ENCODE results near the gene PIBF1. TPM values are rescaled to one million over a fixed set of nuclear protein-coding genes. Genes with fewer than 3 reads are reported as not detected.

PIBF1 gene
- total and polyA plus RNA-seq, 2 donors (not counting 1 experiment from before 2014, with no cell fraction given): 9.6 to 25.1 TPM

GRCh38 chr13:72850959-72851677 is 69.2 kb downstream of the PIBF1 start:
- TF ChIP-seq EZH2 (IDR thresholded peaks at IDR 0.05; ENCODE audit: low read length, missing control alignments) (no peak), CTCF (conservative IDR thresholded peaks at IDR 0.05 in 1 of 2, IDR thresholded peaks at IDR 0.05 in 1 of 2; ENCODE audit: low read depth in 1 of 2, low read length in 2 of 2) (no peak)
- Histone ChIP-seq H3K9me3 (ENCODE audit: control insufficient read depth, insufficient read depth, low read depth, low read length) (no peaks in the 10 kb centered on the region), H3K4me2 (ENCODE audit: extremely low read depth, insufficient read depth, low read length) (no peak overlapping the region), H3K27ac (ENCODE audit: insufficient read depth, low read length) (no peak overlapping the region), H3K4me1 (ENCODE audit: control insufficient read depth, extremely low read depth, insufficient read depth, low read length) (no peaks in the 10 kb centered on the region), H3K79me2 (ENCODE audit: control insufficient read depth, insufficient read depth, low read length) (no peaks in the 10 kb centered on the region), H4K20me1 (ENCODE audit: control insufficient read depth, extremely low read depth, insufficient read depth, low read length) (no peaks in the 10 kb centered on the region), H2AFZ (ENCODE audit: low read length) (no peak overlapping the region), H3K36me3 (ENCODE audit: control insufficient read depth, insufficient read depth, low read length) (peaks cover 2% of the 10 kb centered on the region), H3K27me3 (ENCODE audit: control insufficient read depth, insufficient read depth, low read length) (no peaks in the 10 kb centered on the region), H3K4me3 (replicated peaks in 1 of 4; ENCODE audit: control extremely low read depth in 1 of 4, insufficient read depth in 1 of 4, low read depth in 3 of 4, low read length in 4 of 4) (no peak overlapping the region), H3K9ac (ENCODE audit: insufficient read depth, low read length) (no peak overlapping the region)
- no peak for DNase-seq (ENCODE audit: low read depth in 2 of 2)

- Histone ChIP-seq H3K9me3 (ENCODE audit: control insufficient read depth, insufficient read depth, low read depth, low read length) (no peaks in the 10 kb centered on the region), H2AFZ (ENCODE audit: low read length) (no peak overlapping the region), H3K4me3 (replicated peaks in 1 of 4; ENCODE audit: control extremely low read depth in 1 of 4, insufficient read depth in 1 of 4, low read depth in 3 of 4, low read length in 4 of 4) (no peak overlapping the region), H3K9ac (ENCODE audit: insufficient read depth, low read length) (no peak overlapping the region), H4K20me1 (ENCODE audit: control insufficient read depth, extremely low read depth, insufficient read depth, low read length) (no peaks in the 10 kb centered on the region), H3K27ac (ENCODE audit: insufficient read depth, low read length) (no peak overlapping the region), H3K27me3 (ENCODE audit: control insufficient read depth, insufficient read depth, low read length) (no peaks in the 10 kb centered on the region), H3K4me1 (ENCODE audit: control insufficient read depth, extremely low read depth, insufficient read depth, low read length) (no peaks in the 10 kb centered on the region), H3K36me3 (ENCODE audit: control insufficient read depth, insufficient read depth, low read length) (peaks cover 2% of the 10 kb centered on the region), H3K4me2 (ENCODE audit: extremely low read depth, insufficient read depth, low read length) (no peak overlapping the region), H3K79me2 (ENCODE audit: control insufficient read depth, insufficient read depth, low read length) (no peaks in the 10 kb centered on the region)
- no peak for TF ChIP-seq EZH2 (IDR thresholded peaks at IDR 0.05; ENCODE audit: low read length, missing control alignments)
- TF ChIP-seq CTCF (conservative IDR thresholded peaks at IDR 0.05 in 1 of 2, IDR thresholded peaks at IDR 0.05 in 1 of 2; ENCODE audit: low read depth in 1 of 2, low read length in 2 of 2): no peak
- no peak for DNase-seq (ENCODE audit: low read depth in 2 of 2)
These were observed 69.7 kb downstream of the PIBF1 start for GRCh38 chr13:72851678-72852014.

GRCh38 chr13:72852207-72852606 is 70.3 kb downstream of the PIBF1 start:
- Histone ChIP-seq H3K9ac (ENCODE audit: insufficient read depth, low read length) (no peak overlapping the region), H2AFZ (ENCODE audit: low read length) (no peak overlapping the region)

More at GRCh38 chr13:72852207-72852606, 70.3 kb downstream of the PIBF1 start:
- Histone ChIP-seq H3K4me3 (replicated peaks in 1 of 4; ENCODE audit: control extremely low read depth in 1 of 4, insufficient read depth in 1 of 4, low read depth in 3 of 4, low read length in 4 of 4) (no peak overlapping the region), H3K4me1 (ENCODE audit: control insufficient read depth, extremely low read depth, insufficient read depth, low read length) (no peaks in the 10 kb centered on the region), H3K36me3 (ENCODE audit: control insufficient read depth, insufficient read depth, low read length) (peaks cover 2% of the 10 kb centered on the region), H3K9me3 (ENCODE audit: control insufficient read depth, insufficient read depth, low read depth, low read length) (no peaks in the 10 kb centered on the region), H3K79me2 (ENCODE audit: control insufficient read depth, insufficient read depth, low read length) (no peaks in the 10 kb centered on the region), H3K4me2 (ENCODE audit: extremely low read depth, insufficient read depth, low read length) (no peak overlapping the region), H3K27me3 (ENCODE audit: control insufficient read depth, insufficient read depth, low read length) (no peaks in the 10 kb centered on the region), H3K27ac (ENCODE audit: insufficient read depth, low read length) (no peak overlapping the region), H4K20me1 (ENCODE audit: control insufficient read depth, extremely low read depth, insufficient read depth, low read length) (no peaks in the 10 kb centered on the region)
- TF ChIP-seq EZH2 (IDR thresholded peaks at IDR 0.05; ENCODE audit: low read length, missing control alignments) (no peak), CTCF (conservative IDR thresholded peaks at IDR 0.05 in 1 of 2, IDR thresholded peaks at IDR 0.05 in 1 of 2; ENCODE audit: low read depth in 1 of 2, low read length in 2 of 2) (no peak)
- no peak for DNase-seq (ENCODE audit: low read depth in 2 of 2)

Data from fibroblast of lung (primary cell).